HFF-Myc (cell line): Measurements from ENCODE around the gene NFAM1.

Experiments used
- DNase-seq: peaks from one replicate; pipeline ENCODE4 v3.0.0-alpha.2; 2011; ENCODE audit warnings: low read depth; ENCODE audit errors: extremely low read depth
- H3K4me3 ChIP-seq: replicated peaks from 2 replicates; pipeline ENCODE4 v1.5.1; 2011; ENCODE audit warnings: low read depth, mild to moderate bottlenecking, control low read depth, low read length
- CTCF ChIP-seq: IDR thresholded peaks from 2 replicates; pipeline ENCODE4 v1.5.1; 2012; ENCODE audit warnings: mild to moderate bottlenecking, low read depth, low read length, control low read depth; ENCODE audit errors: missing control alignments

The NFAM1 gene

DNA sequence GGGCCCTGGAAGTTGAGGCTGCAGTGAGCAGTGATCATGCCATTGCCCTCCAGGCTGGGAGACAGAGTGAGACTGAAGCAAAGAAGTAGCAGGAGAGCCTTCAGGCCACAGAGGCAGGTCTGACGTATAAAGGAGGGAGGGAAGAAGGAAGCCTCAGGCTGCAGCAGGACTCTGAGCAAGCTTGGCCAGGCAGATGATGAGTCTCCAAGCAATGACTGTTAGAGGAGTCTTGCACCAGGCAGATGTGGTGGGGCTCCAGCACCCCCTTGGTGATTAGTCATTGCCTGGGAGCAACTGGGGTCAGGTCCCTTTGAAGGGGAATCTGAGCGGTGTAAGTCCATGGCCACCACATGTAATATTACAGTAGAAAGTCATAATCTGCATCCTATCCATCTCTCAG lies 36.6 kb upstream of the NFAM1 start:
- no peak for DNase-seq
- no peak for TF ChIP-seq CTCF
- H3K4me3 ChIP-seq: no peak overlapping the region

DNA sequence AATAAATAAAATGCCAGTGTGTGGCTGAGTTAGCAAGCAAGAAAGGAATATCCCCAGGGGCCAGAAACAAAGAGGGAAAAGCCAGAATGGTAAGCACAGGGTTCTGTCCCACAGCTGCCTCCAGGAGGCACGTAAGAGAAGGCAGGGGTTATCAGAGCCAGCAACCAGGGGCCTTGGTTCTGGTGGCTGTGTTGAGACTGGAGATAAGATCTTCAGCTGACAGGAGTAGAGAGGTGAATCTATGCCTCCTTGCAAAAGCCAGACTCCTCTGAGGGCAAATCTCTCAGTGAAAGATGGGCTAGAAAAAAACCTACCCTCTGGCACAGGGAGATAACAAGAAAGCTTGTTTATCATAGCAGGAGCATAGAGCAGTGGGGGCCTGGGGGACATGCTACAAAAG lies 29.8 kb upstream of the NFAM1 start:
- no peak for DNase-seq
- H3K4me3 ChIP-seq: no peak overlapping the region
- TF ChIP-seq CTCF: no peak

- TF ChIP-seq CTCF: no peak
- no peak for DNase-seq
- H3K4me3 ChIP-seq: no peak overlapping the region
Measured at GRCh38 chr22:42461511-42461910, 29.3 kb upstream of the NFAM1 start.

- TF ChIP-seq CTCF: no peak
- no peak overlapping the region for H3K4me3 ChIP-seq
- no peak for DNase-seq
Measured at GRCh38 chr22:42459287-42460063, 27.3 kb upstream of the NFAM1 start.

GRCh38 chr22:42452916-42453315 lies 20.7 kb upstream of the NFAM1 start:
- DNase-seq: no peak
- TF ChIP-seq CTCF: no peak

DNA sequence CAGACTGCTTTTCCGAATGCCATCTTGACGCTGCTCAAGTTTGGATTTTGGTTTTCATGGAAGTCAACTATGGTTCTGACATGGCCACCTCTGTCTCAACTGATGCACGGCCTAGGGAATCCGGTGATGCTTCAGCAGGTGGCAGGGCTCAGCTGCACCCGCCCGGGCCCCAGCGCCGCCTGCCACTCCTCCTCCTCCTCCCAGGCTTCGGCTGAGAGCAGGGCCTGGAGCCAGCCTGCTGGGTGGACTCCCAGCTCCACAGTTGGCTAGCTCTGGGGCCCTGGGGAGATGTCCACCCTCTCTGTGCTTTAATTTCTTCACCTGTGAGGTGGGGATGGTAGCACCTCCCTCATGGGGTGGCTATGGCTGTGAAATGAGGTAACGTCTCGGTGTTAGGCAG lies 20.3 kb upstream of the NFAM1 start:
- no peak overlapping the region for H3K4me3 ChIP-seq
- no peak for DNase-seq
- no peak for TF ChIP-seq CTCF

More at GRCh38 chr22:42452916-42453315, 20.7 kb upstream of the NFAM1 start:
- no peak overlapping the region for H3K4me3 ChIP-seq

DNA sequence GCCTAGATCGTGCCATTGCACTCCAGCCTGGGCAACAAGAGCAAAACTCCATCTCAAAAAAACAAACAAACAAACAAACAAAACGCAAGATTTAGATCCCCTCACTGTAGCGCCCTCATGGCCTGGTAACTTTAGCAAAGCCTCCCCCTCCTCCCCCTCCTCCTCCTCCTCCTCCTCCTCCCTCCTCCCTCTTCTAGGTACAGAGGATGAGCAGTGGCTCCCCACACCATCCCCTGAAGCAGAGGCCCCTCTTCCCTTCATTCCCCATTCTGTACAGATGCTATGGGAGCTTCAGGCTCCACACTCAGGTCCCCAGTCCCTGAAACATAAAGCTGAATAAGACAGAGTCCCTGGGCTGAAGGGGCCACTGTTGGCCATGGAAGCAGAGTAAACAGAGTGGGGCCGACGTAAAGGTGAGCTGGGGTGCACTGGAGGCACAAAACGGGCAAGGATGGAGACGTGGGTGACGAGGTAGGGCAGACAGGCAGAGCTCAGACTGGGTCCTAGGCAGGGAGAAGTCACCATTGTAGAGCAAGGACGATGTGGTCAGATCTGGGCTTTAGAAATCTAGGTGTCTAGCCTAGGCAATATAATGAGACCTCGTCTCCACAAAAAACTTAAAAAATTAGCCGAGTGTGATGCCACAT lies 19.4 kb upstream of the NFAM1 start:
- no peak for TF ChIP-seq CTCF
- DNase-seq: no peak
- H3K4me3 ChIP-seq: no peak overlapping the region
